Mesodermal cell (in vitro differentiated cells): ENCODE measurements around the gene TAMALIN.
"Not testable (repeated sequence)": the region's sequence is repeated elsewhere in the genome, so short reads cannot be mapped to it uniquely, and the experiment has no call there.

Experiments used
- H3K27ac ChIP-seq: 2 replicates; pipeline ENCODE4 v1.7.0; 2013; ENCODE audit warnings: mild to moderate bottlenecking, low read depth, low read length, moderate library complexity; ENCODE audit not compliant: severe bottlenecking
- H3K36me3 ChIP-seq: 2 replicates; pipeline ENCODE4 v1.7.1; 2013; ENCODE audit warnings: mild to moderate bottlenecking, low read length, moderate library complexity; ENCODE audit not compliant: control insufficient read depth, insufficient read depth
- H3K4me1 ChIP-seq: one replicate; pipeline ENCODE4 v1.7.1; 2013; ENCODE audit warnings: mild to moderate bottlenecking, low read length; ENCODE audit not compliant: insufficient read depth, control insufficient read depth, poor library complexity, severe bottlenecking
- H3K4me3 ChIP-seq: 2 replicates; pipeline ENCODE4 v1.7.0; 2013; ENCODE audit warnings: low read length, control low read depth, mild to moderate bottlenecking; ENCODE audit not compliant: insufficient read depth, poor library complexity, severe bottlenecking; ENCODE audit errors: extremely low read depth
- H3K9me3 ChIP-seq: 2 replicates; pipeline ENCODE4 v1.7.1; 2013; ENCODE audit warnings: mild to moderate bottlenecking, low read length, moderate library complexity; ENCODE audit not compliant: control insufficient read depth
- WGBS, 2 experiments: methylation state at CpG; one replicate each; pipeline ENCODE4 v1.1.5; 2013; ENCODE audit warnings: missing lambda C conversion rate in 2 of 2; ENCODE audit not compliant: insufficient coverage in 2 of 2; 5-methylcytosine and 5-hydroxymethylcytosine counted together

The TAMALIN gene

DNA sequence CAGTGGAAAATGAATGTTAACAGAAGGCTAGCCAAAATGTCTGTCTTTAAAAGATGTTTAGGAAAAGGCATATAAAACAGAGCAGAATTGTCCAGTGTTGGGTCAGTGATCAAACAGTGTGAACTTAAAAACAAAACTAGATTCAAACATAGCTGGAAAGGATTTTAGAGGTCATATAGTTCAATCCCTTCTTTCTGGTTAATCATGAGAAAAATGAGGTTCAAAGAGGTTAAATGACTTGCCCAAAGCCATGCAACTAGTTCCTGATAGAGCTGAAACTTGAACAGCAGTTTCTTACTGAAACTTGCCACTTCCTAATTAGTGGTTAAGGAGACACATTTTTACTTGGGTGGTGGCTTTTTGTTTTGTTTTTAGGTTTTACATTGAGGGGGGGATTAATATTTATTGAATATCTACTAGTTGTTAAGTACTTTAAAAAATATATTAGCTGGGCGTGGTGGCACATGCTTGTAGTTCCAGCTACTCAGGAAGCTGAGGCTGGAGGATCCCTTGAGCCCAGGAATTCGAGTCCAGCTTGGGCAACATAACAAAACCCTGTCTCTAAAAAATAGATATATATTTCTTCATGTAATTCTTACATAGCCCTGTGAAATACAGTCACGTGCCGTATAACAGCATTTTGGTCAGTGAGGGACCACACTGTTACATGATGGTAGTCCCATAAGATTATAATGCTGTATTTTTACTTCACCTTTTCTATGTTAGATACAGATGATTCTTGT lies 34.9 kb upstream of the TAMALIN start:
- H3K9me3 ChIP-seq, result no peaks in the 10 kb centered on the region
- WGBS, 2 experiments, result no CpG with 5 or more reads among the region's 4 CpGs
- peak overlapping the region; percentile 34 for H3K27ac ChIP-seq
- H3K4me1 ChIP-seq, result peaks cover 62% of the 10 kb centered on the region
- H3K36me3 ChIP-seq, result peaks cover 15% of the 10 kb centered on the region
- H3K4me3 ChIP-seq, result no peak overlapping the region

DNA sequence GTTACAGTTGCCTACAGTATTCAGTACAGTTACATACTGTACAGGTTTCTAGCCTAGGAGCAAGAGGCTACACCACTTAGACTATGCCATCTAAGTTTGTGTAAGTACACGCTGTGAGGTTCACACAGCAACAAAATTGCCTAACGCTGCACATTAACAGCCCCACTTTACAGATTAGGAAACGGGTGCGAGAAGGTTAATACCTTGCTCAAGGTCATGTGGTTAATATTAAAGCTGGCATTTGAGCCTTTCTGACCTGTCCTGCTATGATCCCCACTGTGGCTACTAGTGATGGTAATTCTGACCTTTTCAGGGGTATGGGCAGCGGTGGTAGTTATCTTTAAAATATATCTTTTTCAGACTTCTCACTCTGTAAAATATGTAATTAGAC lies 34.3 kb upstream of the TAMALIN start:
- 88 to 93% methylated on average over 2 to 3 of the region's 5 CpGs for WGBS, 2 experiments
- Histone ChIP-seq H3K9me3 (no peaks in the 10 kb centered on the region), H3K36me3 (peaks cover 18% of the 10 kb centered on the region), H3K4me1 (peaks cover 67% of the 10 kb centered on the region), H3K4me3 (no peak overlapping the region), H3K27ac (peak overlapping the region; percentile 34)

DNA sequence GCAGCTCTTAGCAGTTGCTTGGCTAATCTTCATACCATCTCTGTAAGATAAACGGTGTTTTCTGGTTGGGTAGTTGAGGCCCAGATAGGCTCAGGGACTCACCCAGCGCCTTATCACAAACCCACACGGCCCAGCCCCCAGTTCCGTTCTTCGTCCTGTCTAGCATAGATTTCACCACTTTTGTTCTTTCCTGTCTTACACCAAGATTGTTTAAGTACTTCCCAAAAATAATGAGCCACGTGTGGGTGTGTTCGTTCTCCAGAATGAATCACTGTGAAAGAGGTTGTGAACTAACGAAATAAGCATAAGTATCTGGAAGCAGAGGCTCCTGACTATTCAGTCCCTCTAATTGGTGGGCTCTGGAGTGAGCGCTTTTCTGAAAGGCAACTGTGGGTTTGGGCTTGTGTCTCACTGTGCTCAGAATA lies 33.9 kb upstream of the TAMALIN start:
- Histone ChIP-seq H3K9me3 (no peaks in the 10 kb centered on the region), H3K27ac (peak overlapping the region; percentile 34), H3K4me1 (peaks cover 71% of the 10 kb centered on the region), H3K4me3 (no peak overlapping the region), H3K36me3 (peaks cover 22% of the 10 kb centered on the region)
- WGBS, 2 experiments, result 45 to 63% methylated on average over 2 to 4 of the region's 9 CpGs

DNA sequence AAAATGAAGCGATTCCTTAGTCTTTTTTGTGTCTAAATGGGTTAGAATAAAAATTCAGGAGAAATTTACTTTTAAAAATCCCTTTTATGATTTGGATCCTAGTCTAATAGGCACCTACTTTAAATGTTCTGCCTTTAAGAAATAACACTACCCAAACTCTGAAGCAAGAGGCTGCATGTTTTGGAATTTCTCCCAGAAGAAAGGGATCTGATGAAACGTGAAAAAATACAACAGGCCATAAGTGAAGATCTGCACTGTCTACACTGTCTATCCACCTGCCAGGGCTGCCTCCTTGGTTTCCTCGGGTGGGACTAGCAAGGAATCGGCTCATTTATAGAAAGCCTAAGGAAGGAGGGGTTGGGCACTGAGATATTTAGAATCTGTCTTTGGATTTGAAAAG lies 33.2 kb upstream of the TAMALIN start:
- H3K36me3 ChIP-seq, result peaks cover 29% of the 10 kb centered on the region
- H3K9me3 ChIP-seq, result no peaks in the 10 kb centered on the region
- peaks cover 72% of the 10 kb centered on the region for H3K4me1 ChIP-seq
- H3K27ac ChIP-seq, result no peak overlapping the region
- no peak overlapping the region for H3K4me3 ChIP-seq
- WGBS, 2 experiments, result 93 to 100% methylated on average over 3 of the region's 4 CpGs

DNA sequence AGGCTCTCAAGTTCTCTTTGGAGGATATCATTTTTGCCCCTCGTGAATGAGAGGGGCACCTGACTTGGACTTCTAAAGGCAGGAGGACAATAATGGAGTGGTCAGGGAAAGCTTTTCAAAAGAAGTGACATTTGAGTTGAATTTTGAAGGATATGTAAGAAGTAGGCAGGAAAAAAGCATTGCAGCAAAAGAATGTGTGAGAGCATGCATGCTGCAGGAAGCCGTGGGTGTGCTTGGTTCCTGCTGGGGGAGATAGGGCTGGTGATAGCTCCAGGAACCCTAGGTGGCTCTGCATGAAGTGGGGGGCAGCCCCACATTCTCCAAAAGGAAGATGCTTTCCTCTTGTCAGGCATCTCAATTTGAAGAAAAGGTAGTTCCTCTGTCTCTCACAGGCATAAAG lies 32.1 kb upstream of the TAMALIN start:
- WGBS, 2 experiments, result 65 to 68% methylated on average over 2 of the region's 2 CpGs
- peaks cover 34% of the 10 kb centered on the region for H3K36me3 ChIP-seq
- peaks cover 77% of the 10 kb centered on the region for H3K4me1 ChIP-seq
- no peak overlapping the region for H3K27ac ChIP-seq
- no peaks in the 10 kb centered on the region for H3K9me3 ChIP-seq
- no peak overlapping the region for H3K4me3 ChIP-seq

DNA sequence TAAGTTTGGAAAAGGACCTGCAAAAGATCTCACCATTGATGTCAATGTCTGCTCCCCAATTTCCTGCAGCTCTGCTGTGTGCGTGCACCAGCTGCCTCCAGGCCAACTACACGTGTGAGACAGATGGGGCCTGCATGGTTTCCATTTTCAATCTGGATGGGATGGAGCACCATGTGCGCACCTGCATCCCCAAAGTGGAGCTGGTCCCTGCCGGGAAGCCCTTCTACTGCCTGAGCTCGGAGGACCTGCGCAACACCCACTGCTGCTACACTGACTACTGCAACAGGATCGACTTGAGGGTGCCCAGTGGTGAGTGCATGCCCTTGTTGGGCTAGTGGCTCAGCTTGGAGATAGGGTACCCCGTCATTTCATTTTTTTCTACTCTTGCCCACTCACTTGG lies 31.6 kb upstream of the TAMALIN start:
- Histone ChIP-seq H3K36me3 (peaks cover 39% of the 10 kb centered on the region), H3K9me3 (no peaks in the 10 kb centered on the region), H3K4me3 (no peak overlapping the region), H3K27ac (no peak overlapping the region), H3K4me1 (peaks cover 78% of the 10 kb centered on the region)
- WGBS, 2 experiments, result 96 to 98% methylated on average over 7 of the region's 8 CpGs

DNA sequence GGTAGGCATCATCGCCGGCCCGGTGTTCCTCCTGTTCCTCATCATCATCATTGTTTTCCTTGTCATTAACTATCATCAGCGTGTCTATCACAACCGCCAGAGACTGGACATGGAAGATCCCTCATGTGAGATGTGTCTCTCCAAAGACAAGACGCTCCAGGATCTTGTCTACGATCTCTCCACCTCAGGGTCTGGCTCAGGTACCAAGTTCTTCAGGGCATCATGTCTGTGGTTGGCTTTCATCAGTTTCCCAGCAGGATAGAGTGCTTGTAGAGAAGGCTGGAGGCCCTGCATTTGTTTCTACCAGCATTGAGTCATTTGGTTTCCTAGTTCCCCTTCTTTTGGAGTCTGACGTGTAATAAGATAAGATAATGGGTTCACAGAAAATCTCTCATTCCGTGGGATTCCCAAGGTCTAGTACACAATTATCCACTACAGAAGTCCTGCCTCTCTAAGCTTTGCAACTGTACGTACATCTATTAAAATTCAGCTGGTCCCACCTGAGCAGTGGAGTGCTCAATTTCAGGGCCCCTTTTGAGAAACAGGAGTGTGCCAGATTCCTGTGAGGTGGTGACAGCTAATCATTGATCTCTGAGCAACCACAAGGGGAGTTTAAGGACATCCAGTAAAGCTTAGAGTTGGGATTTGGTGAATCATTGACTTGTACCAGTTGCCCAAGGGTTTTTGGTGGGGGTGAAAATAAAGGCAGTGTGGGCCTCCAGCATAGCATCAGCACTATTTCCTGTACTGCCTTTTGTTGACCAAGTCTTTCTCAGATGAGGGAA lies 30.2 kb upstream of the TAMALIN start:
- Histone ChIP-seq H3K27ac (peak overlapping the region; percentile 64), H3K4me1 (peaks cover 68% of the 10 kb centered on the region), H3K9me3 (no peaks in the 10 kb centered on the region), H3K36me3 (peaks cover 50% of the 10 kb centered on the region), H3K4me3 (no peak overlapping the region)
- 98 to 100% methylated on average over 5 to 8 of the region's 10 CpGs for WGBS, 2 experiments

DNA sequence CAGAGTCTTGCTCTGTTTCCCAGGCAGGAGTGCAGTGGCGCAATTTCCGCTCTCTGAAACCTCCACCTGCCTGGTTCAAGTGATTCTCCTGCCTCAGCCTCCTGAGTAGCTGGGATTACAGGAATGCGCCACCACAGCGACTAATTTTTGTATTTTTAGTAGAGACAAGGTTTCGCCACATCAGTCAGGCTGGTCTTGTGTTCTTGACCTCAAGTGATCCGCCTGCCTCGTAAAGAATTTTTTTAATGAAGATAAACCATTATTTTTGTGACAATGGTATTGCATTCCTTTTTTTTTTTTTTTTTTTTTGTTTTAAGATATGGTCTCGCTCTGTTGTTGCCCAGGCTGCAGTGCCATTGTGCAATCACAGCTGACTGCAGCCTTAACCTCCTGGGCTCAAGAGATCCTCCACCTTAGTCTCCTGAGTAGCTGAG lies 29.4 kb upstream of the TAMALIN start:
- Histone ChIP-seq H3K9me3 (no peaks in the 10 kb centered on the region), H3K36me3 (peaks cover 58% of the 10 kb centered on the region), H3K27ac (no peak overlapping the region), H3K4me1 (peaks cover 61% of the 10 kb centered on the region), H3K4me3 (no peak overlapping the region)
- 92 to 95% methylated on average over 4 to 6 of the region's 8 CpGs for WGBS, 2 experiments

DNA sequence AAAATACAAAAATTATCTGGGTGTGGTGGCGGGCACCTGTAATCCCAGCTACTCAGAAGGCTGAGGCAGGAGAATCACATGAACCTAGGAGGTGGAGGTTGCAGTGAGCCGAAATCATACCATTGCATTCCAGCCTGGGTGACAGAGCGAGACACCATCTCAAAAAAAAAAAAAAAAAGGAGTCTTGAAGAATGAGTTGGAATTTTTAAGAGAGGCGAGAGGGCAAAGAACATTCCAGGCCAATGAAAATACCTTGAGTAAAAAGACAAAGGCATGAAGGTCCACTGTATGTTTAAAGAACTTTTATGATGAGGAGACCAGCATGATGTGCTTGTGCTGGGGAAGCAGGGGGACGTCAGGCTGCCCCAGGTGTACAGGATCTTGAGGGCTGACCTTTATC lies 27.4 kb upstream of the TAMALIN start:
- Histone ChIP-seq H3K36me3 (peaks cover 77% of the 10 kb centered on the region), H3K4me1 (peaks cover 41% of the 10 kb centered on the region)
- H3K4me3 ChIP-seq, H3K27ac ChIP-seq, H3K9me3 ChIP-seq: not testable (repeated sequence)
- WGBS, 2 experiments, result 89 to 100% methylated on average over 2 of the region's 5 CpGs

DNA sequence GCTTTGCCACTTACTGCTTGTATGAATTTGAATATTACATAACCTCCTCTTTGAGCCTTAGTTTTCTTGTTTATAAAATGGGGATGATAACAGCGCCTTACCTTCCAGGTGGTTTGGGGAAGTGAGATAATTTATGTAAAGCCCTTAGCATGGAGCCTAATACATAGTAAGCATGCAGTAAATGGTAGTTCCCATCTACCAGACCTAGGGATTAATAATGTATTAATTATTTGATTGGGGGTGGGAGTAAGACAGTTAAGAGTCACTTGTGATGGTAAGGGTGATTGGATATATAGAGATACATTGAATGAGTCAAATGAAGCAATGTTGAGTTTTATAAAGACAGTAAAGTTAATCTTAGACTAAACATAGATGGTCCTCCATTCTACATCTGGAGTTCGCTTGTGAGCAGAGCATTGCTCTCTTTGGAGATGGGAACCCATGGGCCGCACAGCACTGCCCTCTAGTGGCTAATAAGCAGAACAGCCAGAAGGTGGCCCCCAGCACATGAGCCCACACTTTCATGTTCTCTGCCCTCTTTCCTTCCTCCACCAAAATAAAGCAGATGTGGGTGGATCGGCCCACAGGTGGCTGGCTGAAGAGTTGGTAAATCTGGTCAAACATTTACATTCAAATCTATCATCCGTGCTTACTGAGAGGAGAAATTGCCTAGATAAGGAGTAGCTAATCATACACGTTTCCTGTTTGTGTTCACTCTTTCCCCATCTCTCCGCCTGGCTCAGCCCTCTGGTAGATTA lies 26.5 kb upstream of the TAMALIN start:
- 50 to 88% methylated on average over 3 to 4 of the region's 7 CpGs for WGBS, 2 experiments
- Histone ChIP-seq H3K9me3 (no peaks in the 10 kb centered on the region), H3K36me3 (peaks cover 85% of the 10 kb centered on the region), H3K4me3 (no peak overlapping the region), H3K4me1 (peaks cover 33% of the 10 kb centered on the region), H3K27ac (no peak overlapping the region)
